HPDE6-E6E7 (cell line): ENCODE results near the gene FYN.

Source experiments
- DNase-seq: peaks from one replicate; pipeline ENCODE4 v3.0.0; 2011; ENCODE audit warnings: missing footprints; ENCODE audit errors: extremely low spot score

FYN gene

GRCh38 chr6:111731456-111732195 is 141.6 kb downstream of the FYN start:
- no peak for DNase-seq

- DNase-seq, result no peak
Observed at GRCh38 chr6:111730864-111731263, 142.4 kb downstream of the FYN start.

DNA sequence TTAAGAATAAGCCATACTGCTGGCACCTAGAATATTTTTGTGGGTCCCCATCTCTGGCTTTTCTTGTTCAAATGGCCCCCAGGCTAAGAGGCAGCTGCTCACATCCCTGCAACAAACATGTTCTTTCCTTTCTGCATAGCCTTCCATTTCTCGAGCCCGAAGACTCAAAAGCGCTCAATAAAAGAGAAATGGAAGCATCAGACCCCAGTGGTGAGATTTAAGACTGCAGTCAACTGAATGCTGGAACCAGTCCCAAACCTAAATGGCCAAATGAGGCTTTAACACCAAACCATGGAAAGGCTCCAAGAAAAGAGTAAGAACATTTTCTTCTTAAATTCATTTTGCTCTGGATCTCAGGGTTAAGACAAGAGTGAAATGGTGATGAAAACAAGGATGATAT is 145.4 kb downstream of the FYN start:
- no peak for DNase-seq

DNA sequence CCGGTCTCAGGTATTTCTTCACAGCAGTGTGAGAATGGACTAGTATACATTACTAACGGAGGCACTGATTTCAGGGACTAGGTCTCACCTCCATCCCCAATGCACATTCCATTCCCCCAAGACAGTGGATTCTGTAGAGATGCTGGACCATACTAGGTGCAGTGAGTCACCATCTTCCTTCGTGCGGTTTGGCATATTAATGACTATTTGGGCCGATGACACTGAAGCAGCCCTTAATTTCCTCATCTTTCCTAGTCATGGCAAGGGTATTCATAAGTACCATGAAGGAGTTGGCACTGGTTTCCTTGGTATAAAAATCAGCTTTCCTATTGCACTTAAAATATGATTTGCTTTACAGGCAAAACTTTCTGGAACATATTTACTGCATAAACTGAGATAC is 146.2 kb downstream of the FYN start:
- DNase-seq, result no peak

DNA sequence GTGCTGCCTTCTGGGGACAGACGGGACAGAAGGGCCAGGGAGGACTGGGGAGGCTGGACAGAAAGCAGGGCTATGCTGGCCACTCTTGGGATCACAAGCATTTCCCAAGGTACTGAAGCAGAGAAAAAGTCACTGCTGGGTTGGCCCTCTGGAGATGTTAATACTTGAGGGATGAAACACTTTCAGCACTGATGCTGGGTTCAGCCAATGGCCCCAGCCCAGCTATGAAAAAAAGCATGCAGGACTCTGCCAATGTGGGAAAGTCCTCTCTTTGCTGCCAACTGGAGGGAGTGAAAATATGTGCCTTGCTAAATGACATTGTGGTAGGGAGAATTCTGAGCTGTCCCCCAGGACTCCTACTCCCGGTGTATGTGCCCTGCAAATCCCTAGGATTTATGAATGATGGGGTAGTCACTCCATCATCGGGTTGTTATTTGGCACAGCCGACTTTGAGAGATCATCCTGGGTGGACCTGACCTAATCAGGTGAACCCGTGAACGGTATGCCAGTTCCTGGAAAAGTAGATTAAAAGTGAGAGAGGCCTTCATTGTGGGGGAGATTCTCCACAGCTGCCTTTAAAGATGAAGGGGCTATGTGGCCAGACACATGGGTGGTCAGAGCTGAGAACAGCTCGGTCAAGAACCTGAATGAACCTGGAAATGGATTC is 147.7 kb downstream of the FYN start:
- DNase-seq, result no peak

- DNase-seq, result no peak
Observed at GRCh38 chr6:111724505-111724904, 148.7 kb downstream of the FYN start.

DNA sequence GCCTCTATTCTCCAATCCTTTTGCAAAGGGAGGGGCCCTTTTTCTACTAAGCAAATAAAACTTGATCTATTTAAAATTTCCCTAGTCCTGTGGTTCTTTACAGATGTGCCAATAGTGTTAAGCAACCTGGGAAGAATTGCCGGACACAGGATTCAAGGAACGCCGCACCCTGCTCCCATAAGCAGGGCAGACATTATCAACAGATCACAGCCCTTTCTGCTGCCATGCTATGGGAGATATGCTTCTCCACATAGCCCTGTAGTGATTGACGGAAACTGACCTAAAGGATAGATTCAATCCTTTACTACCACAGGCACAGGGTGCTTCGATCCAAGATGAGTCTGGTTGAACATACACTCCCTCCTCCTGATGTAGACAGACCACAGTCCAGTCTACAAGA is 149.2 kb downstream of the FYN start:
- no peak for DNase-seq

- no peak for DNase-seq
Observed at GRCh38 chr6:111723412-111723970, 149.8 kb downstream of the FYN start.

- no peak for DNase-seq
Observed at GRCh38 chr6:111722179-111722731, 151.0 kb downstream of the FYN start.

DNA sequence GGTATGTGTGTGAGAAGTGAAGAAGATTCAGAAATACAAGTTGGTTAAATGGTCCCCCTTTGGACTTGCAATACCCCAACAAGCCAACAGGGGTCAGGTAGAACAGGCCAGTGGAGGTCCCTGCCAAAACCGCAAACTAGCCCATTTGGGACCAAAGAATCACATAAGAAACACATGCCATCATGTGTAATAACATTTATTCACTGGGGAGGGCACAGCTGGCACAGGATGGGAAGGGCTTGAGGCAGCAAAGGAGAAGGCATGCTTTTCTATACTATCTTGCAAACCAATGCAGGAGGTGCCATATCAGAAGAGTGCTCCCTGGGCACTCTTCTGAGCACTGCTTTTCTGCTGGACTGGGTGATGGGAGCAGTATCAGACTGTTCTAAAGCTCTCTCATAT is 151.5 kb downstream of the FYN start:
- DNase-seq, result no peak

DNA sequence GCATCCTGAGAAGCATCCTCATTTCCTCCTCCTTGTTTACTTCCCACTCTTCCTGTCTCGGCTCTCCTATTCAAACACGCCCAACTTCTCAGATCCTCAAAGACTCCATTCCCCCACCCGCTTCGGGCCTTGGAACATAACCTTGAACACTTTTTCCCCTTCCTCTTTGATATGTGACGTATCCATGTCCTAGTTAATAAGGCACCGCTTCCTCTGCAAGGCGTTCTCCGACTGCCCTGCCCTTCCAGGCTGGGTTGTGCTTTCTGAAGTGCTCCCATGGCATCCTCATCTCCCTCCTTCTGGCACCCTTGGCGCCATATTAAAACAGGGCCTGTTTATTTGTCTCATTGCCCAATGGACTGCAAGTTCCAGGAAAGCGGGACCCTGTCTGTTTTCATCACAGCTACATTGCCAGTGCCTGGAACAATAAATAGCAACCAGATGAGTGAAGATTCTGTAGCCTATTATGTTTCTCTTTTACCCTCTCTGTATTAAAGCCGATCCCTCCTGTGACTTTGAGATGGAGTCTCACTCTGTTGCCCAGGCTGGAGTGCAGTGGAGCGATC is 152.2 kb downstream of the FYN start:
- no peak for DNase-seq

DNA sequence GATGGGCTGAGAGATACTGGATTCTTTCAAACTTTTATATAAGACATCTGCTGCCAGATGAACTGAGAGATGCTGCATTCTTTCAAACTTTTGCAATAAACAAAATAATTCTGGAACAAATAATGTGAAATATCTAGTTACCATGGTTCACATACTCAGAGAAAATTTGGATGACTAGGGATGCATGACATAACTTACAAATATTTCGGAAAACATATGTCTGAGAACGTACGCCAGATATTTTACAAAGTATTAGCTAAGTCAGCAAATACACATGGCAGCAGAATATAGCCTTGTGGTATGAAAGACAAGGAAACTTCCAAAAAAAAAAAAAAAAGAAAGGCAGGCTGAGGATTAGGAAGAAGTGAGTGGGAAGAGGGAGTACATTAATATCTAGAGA is 154.3 kb downstream of the FYN start:
- DNase-seq, result no peak

DNA sequence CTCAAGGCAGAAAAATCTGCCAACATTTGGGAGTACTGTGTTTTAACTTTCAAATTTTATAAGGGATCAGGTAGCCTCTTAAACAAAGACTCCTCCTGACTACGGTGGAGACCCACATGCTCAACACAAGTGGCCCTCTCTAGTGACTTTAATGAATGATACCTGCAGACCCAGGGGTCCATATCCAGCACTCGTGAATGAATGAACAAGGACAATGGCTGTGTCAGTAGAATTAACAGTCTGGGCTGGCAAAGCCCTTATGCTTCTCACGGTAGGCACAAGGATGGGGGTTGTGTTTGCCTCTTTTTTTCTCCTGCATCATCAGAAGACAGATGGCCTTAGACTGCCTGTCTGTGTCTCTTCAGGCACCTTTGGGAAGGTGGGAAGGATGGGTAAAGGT is 154.9 kb downstream of the FYN start:
- DNase-seq, result no peak

DNA sequence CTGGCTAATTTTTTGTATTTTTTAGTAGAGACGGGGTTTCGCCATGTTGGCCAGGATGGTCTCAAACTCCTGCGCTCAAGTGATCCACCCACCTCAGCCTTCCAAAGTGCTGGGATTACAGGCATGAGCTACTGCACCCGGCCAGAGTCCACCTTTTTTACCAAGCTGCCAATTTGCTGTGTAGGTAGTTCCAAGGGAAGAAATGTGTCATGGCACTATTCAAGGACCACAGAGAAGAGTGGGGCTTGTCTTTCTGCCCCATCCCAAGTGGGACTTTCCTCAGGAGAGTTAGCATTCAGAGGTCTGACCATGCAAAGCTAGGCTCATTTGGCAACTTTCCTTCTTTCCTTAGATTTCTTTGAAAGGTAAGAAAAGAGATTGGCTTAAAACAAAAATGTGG is 155.6 kb downstream of the FYN start:
- no peak for DNase-seq

DNA sequence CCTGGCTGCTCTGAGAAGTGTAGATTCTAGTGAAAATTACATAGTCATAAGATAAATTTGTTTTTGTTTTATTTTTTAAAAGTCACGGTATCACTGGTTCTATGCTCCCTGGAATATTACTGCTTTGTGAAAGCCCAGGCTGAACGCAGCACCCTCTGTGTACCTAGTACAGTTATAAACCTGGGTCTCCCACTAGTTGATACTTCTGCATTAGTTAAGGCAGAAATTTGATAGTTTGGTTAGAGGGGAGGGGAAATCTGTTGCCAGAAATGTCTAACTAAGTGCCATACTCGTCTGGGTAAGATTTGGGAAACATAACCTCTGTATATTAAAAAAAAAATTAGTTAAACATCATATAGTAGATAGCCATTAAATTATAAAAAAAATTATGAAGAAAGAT is 156.9 kb downstream of the FYN start:
- no peak for DNase-seq

- DNase-seq, result no peak
Observed at GRCh38 chr6:111715321-111715720, 157.9 kb downstream of the FYN start.

DNA sequence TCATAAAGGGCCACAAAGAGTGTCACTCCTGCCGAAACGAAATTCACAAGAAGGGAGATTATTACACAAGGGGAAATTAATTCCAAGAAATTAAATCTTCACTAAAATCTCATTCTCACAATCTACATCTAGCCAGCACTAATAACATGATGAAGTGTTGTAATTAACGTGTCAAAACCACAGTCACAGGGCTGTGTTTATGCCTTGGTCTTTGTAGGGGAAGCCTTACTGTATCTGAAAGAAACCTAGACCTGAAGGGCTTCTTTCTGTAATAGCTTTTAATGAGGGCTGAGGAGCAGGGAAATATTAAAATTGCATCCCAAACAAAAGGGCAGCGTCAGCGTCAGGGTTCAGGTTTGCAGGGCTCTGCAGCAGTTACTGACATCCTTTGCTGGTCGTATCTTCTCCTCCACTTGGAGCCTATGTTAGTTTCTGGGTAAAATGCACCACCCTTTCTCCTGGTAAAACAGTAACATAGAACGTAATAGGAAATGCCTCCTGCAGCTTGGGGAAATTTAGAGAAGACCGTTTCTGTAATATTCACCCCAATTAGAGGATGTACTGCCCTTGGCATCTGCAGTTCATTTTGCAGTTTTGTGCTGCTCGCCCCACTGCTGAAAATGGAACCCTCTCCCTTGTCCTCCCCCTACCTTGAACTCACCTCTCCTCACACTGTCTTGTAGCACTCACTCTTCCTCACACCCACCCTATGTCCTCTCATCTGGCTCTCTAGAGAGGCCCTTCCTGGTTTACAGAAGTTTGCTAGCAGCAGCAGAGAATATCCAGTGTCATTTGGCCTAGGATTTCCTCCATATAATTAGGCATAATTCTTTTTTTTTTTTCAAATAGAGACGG is 158.6 kb downstream of the FYN start:
- no peak for DNase-seq

- no peak for DNase-seq
Observed at GRCh38 chr6:111713811-111714210, 159.4 kb downstream of the FYN start.

- DNase-seq, result no peak
Observed at GRCh38 chr6:111713236-111713635, 160.0 kb downstream of the FYN start.

GRCh38 chr6:111711984-111712752 is 161.1 kb downstream of the FYN start:
- no peak for DNase-seq

GRCh38 chr6:111711476-111711875 is 161.8 kb downstream of the FYN start:
- DNase-seq, result no peak
